Measurements from ENCODE around the gene NCKAP5. TPM values are rescaled to one million over a fixed set of nuclear protein-coding genes. Genes with fewer than 3 reads are reported as not detected.

The NCKAP5 gene
- total and polyA plus RNA-seq, 7 donors = 0.03 to 1.2 (median 0.22) TPM

DNA sequence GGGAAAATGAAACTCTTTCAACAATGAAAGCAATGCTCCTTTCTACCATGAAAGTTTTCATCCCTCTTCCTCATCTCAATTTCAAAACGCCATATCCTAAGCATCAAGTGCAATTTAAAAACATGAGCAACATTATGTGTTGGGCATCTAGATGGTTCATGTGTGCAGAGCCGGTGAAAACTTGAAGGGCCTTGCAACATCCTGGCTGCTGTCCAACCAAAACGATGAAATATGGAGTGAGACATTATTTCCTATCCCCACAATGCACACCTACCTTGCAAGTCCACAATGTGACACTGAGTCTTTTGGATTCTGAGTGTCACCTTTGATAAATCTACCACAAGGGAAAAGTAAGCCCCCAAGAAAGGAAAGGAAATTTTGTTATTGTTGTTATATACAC is 110.0 kb downstream of the NCKAP5 start:
- H3K36me3 ChIP-seq (ENCODE audit: insufficient read depth in 1 of 2, low read depth in 1 of 2) = no peaks in the 10 kb centered on the region
- H3K27ac ChIP-seq = no peak overlapping the region
- ATAC-seq (no peak), DNase-seq (no peak)
- no peaks in the 10 kb centered on the region for H3K4me1 ChIP-seq
- H3K9me3 ChIP-seq = no peaks in the 10 kb centered on the region
- intact Hi-C loops (cut with DNase I) = no loop called here
- 50 to 62% (median 60%) methylated on average over 3 of the region's 3 CpGs for WGBS, 3 donors
- H3K4me3 ChIP-seq = no peak overlapping the region
- peaks cover 0 to 2% (median 0%) of the 10 kb centered on the region in 3 donors for H3K27me3 ChIP-seq (ENCODE audit: insufficient read depth in 3 of 3, low read length in 2 of 3)
- no peak for TF ChIP-seq CTCF (IDR thresholded peaks at IDR 0.05)

- H3K27ac ChIP-seq = no peak overlapping the region
- no peak overlapping the region for H3K4me3 ChIP-seq
- no peak for TF ChIP-seq CTCF (IDR thresholded peaks at IDR 0.05)
- H3K36me3 ChIP-seq (ENCODE audit: insufficient read depth in 1 of 2, low read depth in 1 of 2) = no peaks in the 10 kb centered on the region
- ATAC-seq = no peak
- H3K4me1 ChIP-seq = no peaks in the 10 kb centered on the region
- peaks cover 0 to 2% (median 0%) of the 10 kb centered on the region in 3 donors for H3K27me3 ChIP-seq (ENCODE audit: insufficient read depth in 3 of 3, low read length in 2 of 3)
- DNase-seq = no peak
- no peaks in the 10 kb centered on the region for H3K9me3 ChIP-seq
- intact Hi-C loops (cut with DNase I) = no loop called here
- WGBS, 3 donors = 86 to 90% (median 87%) methylated on average over 4 of the region's 4 CpGs
Measured at GRCh38 chr2:133457861-133458260, 110.4 kb downstream of the NCKAP5 start.

- 78 to 93% (median 93%) methylated on average over 3 of the region's 3 CpGs for WGBS, 3 donors
- H3K36me3 ChIP-seq (ENCODE audit: insufficient read depth in 1 of 2, low read depth in 1 of 2) = no peaks in the 10 kb centered on the region
- no peaks in the 10 kb centered on the region for H3K9me3 ChIP-seq
- intact Hi-C loops (cut with DNase I) = no loop called here
- DNase-seq = no peak
- H3K27me3 ChIP-seq (ENCODE audit: insufficient read depth in 3 of 3, low read length in 2 of 3) = peaks cover 0 to 2% (median 0%) of the 10 kb centered on the region in 3 donors
- ATAC-seq = no peak
- H3K4me1 ChIP-seq = no peaks in the 10 kb centered on the region
- H3K27ac ChIP-seq = no peak overlapping the region
- H3K4me3 ChIP-seq = no peak overlapping the region
- TF ChIP-seq CTCF (IDR thresholded peaks at IDR 0.05) = no peak
Measured at GRCh38 chr2:133456971-133457370, 111.3 kb downstream of the NCKAP5 start.

DNA sequence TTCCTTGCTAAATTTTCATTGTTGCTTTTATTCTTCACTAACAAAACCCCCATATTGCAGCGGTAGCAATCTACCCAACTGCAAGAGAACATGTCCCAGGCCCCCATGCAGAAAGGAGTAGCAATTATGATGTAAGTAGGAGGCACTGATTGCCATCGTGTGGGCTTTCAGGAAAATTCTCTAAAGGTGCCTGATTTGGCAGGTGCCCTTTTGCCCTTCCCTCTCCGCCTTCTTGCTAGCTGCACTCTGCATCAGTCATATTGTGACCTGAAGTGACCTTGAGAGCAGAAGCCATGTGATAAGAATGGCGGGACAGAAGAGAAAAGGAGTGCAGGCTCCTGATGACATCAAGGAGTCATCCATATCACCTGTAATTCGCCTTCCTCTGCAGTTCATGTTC is 112.1 kb downstream of the NCKAP5 start:
- H3K36me3 ChIP-seq (ENCODE audit: insufficient read depth in 1 of 2, low read depth in 1 of 2) = no peaks in the 10 kb centered on the region
- no peak for ATAC-seq
- 79 to 87% (median 79%) methylated on average over 5 of the region's 5 CpGs for WGBS, 3 donors
- peaks cover 0 to 2% (median 0%) of the 10 kb centered on the region in 3 donors for H3K27me3 ChIP-seq (ENCODE audit: insufficient read depth in 3 of 3, low read length in 2 of 3)
- no peak for DNase-seq
- H3K4me3 ChIP-seq = no peak overlapping the region
- no peaks in the 10 kb centered on the region for H3K9me3 ChIP-seq
- TF ChIP-seq CTCF (IDR thresholded peaks at IDR 0.05) = no peak
- intact Hi-C loops (cut with DNase I) = no loop called here
- H3K4me1 ChIP-seq = no peaks in the 10 kb centered on the region
- H3K27ac ChIP-seq = no peak overlapping the region

DNA sequence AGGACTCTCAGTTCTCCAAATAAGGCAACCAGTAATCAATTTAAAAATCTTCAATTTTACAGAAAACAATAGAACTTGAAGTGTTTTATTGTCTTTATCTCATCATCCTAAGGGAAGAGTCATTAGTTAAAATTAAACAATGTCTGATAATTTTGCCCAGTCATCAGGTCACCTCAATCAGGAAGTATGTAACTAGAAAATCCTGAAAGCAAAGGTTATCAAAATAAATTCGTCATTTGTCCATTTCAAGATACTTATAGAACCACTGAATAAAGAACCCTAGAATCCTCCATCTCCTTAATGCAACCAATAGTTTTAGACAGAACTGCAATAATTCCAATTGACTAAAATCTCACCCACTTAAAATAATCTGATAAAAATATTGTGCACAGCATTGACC is 115.2 kb downstream of the NCKAP5 start:
- WGBS, 3 donors = 75 to 89% (median 86%) methylated on average over 1 of the region's 1 CpG
- ATAC-seq (no peak), DNase-seq (no peak)
- H3K36me3 ChIP-seq (ENCODE audit: insufficient read depth in 1 of 2, low read depth in 1 of 2) = no peaks in the 10 kb centered on the region
- no peaks in the 10 kb centered on the region for H3K9me3 ChIP-seq
- no peak overlapping the region for H3K4me3 ChIP-seq
- no peak overlapping the region for H3K27ac ChIP-seq
- H3K4me1 ChIP-seq = no peaks in the 10 kb centered on the region
- H3K27me3 ChIP-seq (ENCODE audit: insufficient read depth in 3 of 3, low read length in 2 of 3) = no peaks in the 10 kb centered on the region
- TF ChIP-seq CTCF (IDR thresholded peaks at IDR 0.05) = no peak
- intact Hi-C loops (cut with DNase I) = no loop called here
